ENCODE measurements around the gene PYCR2. TPM values are rescaled to one million over a fixed set of nuclear protein-coding genes. Genes with fewer than 3 reads are reported as not detected.

The PYCR2 gene
- total and polyA plus RNA-seq, 4 experiments from 2014 or later, result 73.6 to 116 (median 94.3) TPM

GRCh38 chr1:225887030-225887314, 37.1 kb downstream of the PYCR2 start:
- H3K4me3 ChIP-seq (ENCODE audit: low read length in 2 of 2), result no peak overlapping the region
- Mint-ChIP-seq H3K36me3 (peaks cover 0 to 3% of the 10 kb centered on the region in 2 donors), H3K4me3 (no peak overlapping the region), H3K4me1 (peaks cover 7 to 26% (median 18%) of the 10 kb centered on the region in 4 donors), H3K27me3 (no peaks in the 10 kb centered on the region), H3K27ac (peak overlapping the region in 1 of 7 donors; percentile 29), H3K9me3 (no peaks in the 10 kb centered on the region)
- no peak overlapping the region for H3K27ac ChIP-seq (ENCODE audit: low read depth, low read length)
- ChIA-PET POLR2A (ENCODE audit: partially characterized antibody) (interaction anchor here (17.9 kb wide), 1 partner anchor 14 kb away, joined by 730 read pairs; no protein-coding TSS in a partner anchor), CTCF (ENCODE audit: partially characterized antibody) (interaction anchor here (1.2 to 13.2 kb wide), 2 partner anchors 16 to 109 kb away, joined by 3 to 294 read pairs; partner anchors contain the start of gene SRP9)
- no peaks in the 10 kb centered on the region for H3K36me3 ChIP-seq (ENCODE audit: insufficient read depth, low read length)
- DNase-seq, result no peak
- intact Hi-C loops (cut with micrococcal nuclease), result no loop called here
- peaks cover 19% of the 10 kb centered on the region for H3K4me1 ChIP-seq (ENCODE audit: insufficient read depth, low read length)
- no peaks in the 10 kb centered on the region for H3K9me3 ChIP-seq (ENCODE audit: control insufficient read depth in 1 of 2, low read length in 2 of 2)
- no peaks in the 10 kb centered on the region for H3K27me3 ChIP-seq (ENCODE audit: insufficient read depth, low read length)

GRCh38 chr1:225886159-225887029, 37.7 kb downstream of the PYCR2 start:
- no peak overlapping the region for H3K27ac Mint-ChIP-seq
- CTCF ChIA-PET (ENCODE audit: partially characterized antibody), result interaction anchor here (1.2 to 13.2 kb wide), 2 partner anchors 17 to 109 kb away, joined by 3 to 294 read pairs; partner anchors contain the start of gene SRP9

GRCh38 chr1:225885336-225885735, 38.7 kb downstream of the PYCR2 start:
- Mint-ChIP-seq H3K4me1 (peaks cover 8 to 32% (median 17%) of the 10 kb centered on the region in 4 donors), H3K36me3 (peaks cover 0 to 13% of the 10 kb centered on the region in 2 donors), H3K4me3 (peak overlapping the region in 1 of 8 donors; percentile 20), H3K9me3 (no peaks in the 10 kb centered on the region), H3K27ac (no peak overlapping the region), H3K27me3 (no peaks in the 10 kb centered on the region)
- H3K36me3 ChIP-seq (ENCODE audit: insufficient read depth, low read length), result no peaks in the 10 kb centered on the region
- H3K4me3 ChIP-seq (ENCODE audit: low read length in 2 of 2), result no peak overlapping the region
- intact Hi-C loops (cut with micrococcal nuclease), result no loop called here
- H3K27me3 ChIP-seq (ENCODE audit: insufficient read depth, low read length), result no peaks in the 10 kb centered on the region
- ChIA-PET POLR2A (ENCODE audit: partially characterized antibody) (interaction anchor here (17.9 kb wide), 1 partner anchor 16 kb away, joined by 730 read pairs; no protein-coding TSS in a partner anchor), CTCF (ENCODE audit: partially characterized antibody) (interaction anchor here (13.2 kb wide), 1 partner anchor 18 kb away, joined by 294 read pairs; no protein-coding TSS in a partner anchor)
- no peak overlapping the region for H3K27ac ChIP-seq (ENCODE audit: low read depth, low read length)
- no peaks in the 10 kb centered on the region for H3K9me3 ChIP-seq (ENCODE audit: control insufficient read depth in 1 of 2, low read length in 2 of 2)
- no peak for DNase-seq
- H3K4me1 ChIP-seq (ENCODE audit: insufficient read depth, low read length), result peaks cover 15% of the 10 kb centered on the region

More at GRCh38 chr1:225886159-225887029, 37.7 kb downstream of the PYCR2 start:
- H3K27me3 ChIP-seq (ENCODE audit: insufficient read depth, low read length), result no peaks in the 10 kb centered on the region
- H3K27ac ChIP-seq (ENCODE audit: low read depth, low read length), result no peak overlapping the region
- no peak for DNase-seq
- Mint-ChIP-seq H3K4me1 (peaks cover 7 to 26% (median 16%) of the 10 kb centered on the region in 4 donors), H3K4me3 (no peak overlapping the region), H3K27me3 (no peaks in the 10 kb centered on the region), H3K36me3 (peaks cover 0 to 4% of the 10 kb centered on the region in 2 donors), H3K9me3 (no peaks in the 10 kb centered on the region)
- H3K4me1 ChIP-seq (ENCODE audit: insufficient read depth, low read length), result peaks cover 18% of the 10 kb centered on the region
- POLR2A ChIA-PET (ENCODE audit: partially characterized antibody), result interaction anchor here (0.9 to 17.9 kb wide), 2 partner anchors 9 to 15 kb away, joined by 3 to 730 read pairs; no protein-coding TSS in a partner anchor
- H3K9me3 ChIP-seq (ENCODE audit: control insufficient read depth in 1 of 2, low read length in 2 of 2), result no peaks in the 10 kb centered on the region
- intact Hi-C loops (cut with micrococcal nuclease), result no loop called here
- H3K36me3 ChIP-seq (ENCODE audit: insufficient read depth, low read length), result no peaks in the 10 kb centered on the region
- no peak overlapping the region for H3K4me3 ChIP-seq (ENCODE audit: low read length in 2 of 2)

GRCh38 chr1:225883616-225884265, 40.3 kb downstream of the PYCR2 start:
- DNase-seq, result no peak
- Histone ChIP-seq H3K36me3 (ENCODE audit: insufficient read depth, low read length) (peaks cover 10% of the 10 kb centered on the region), H3K4me1 (ENCODE audit: insufficient read depth, low read length) (peaks cover 31% of the 10 kb centered on the region), H3K4me3 (ENCODE audit: low read length in 2 of 2) (no peak overlapping the region), H3K9me3 (ENCODE audit: control insufficient read depth in 1 of 2, low read length in 2 of 2) (no peaks in the 10 kb centered on the region), H3K27ac (ENCODE audit: low read depth, low read length) (no peak overlapping the region), H3K27me3 (ENCODE audit: insufficient read depth, low read length) (no peaks in the 10 kb centered on the region)
- H3K4me1 Mint-ChIP-seq, result peaks cover 23 to 41% (median 31%) of the 10 kb centered on the region in 4 donors
- peak overlapping the region; percentile 48 to 97 (median 80) for H3K27ac Mint-ChIP-seq
- ChIA-PET CTCF (ENCODE audit: partially characterized antibody) (interaction anchor here (0.7 to 13.2 kb wide), 8 partner anchors 8 to 40 kb away, joined by 3 to 294 read pairs (median 12); no protein-coding TSS in a partner anchor), POLR2A (ENCODE audit: partially characterized antibody) (interaction anchor here (0.7 to 17.9 kb wide), 14 partner anchors 12 to 995 kb away, joined by 4 to 730 read pairs (median 30); partner anchors contain the start of genes H3-3A, LBR, PYCR2 and SDE2)
- H3K9me3 Mint-ChIP-seq, result no peaks in the 10 kb centered on the region
- intact Hi-C loops (cut with micrococcal nuclease), result loop anchor here (1.0 to 5.0 kb wide), 3 partner anchors 41 to 179 kb away; partner anchors contain the start of genes H3-3A and SRP9
- H3K36me3 Mint-ChIP-seq, result peaks cover 7 to 24% of the 10 kb centered on the region in 2 donors
- peak overlapping the region; percentile 92 to 99 (median 98) for H3K4me3 Mint-ChIP-seq
- H3K27me3 Mint-ChIP-seq, result no peaks in the 10 kb centered on the region

GRCh38 chr1:225882694-225883615, 41.1 kb downstream of the PYCR2 start:
- CTCF ChIA-PET (ENCODE audit: partially characterized antibody), result interaction anchor here (0.7 to 13.2 kb wide), 11 partner anchors 9 to 422 kb away, joined by 3 to 294 read pairs (median 7); partner anchors contain the start of gene SRP9
- POLR2A ChIA-PET (ENCODE audit: partially characterized antibody), result interaction anchor here (0.6 to 17.9 kb wide), 26 partner anchors 11 to 996 kb away, joined by 3 to 730 read pairs (median 8); partner anchors contain the start of genes H3-3A, LBR, PARP1 and PYCR2
- Mint-ChIP-seq H3K4me1 (peaks cover 28 to 49% (median 37%) of the 10 kb centered on the region in 4 donors), H3K27me3 (no peaks in the 10 kb centered on the region), H3K36me3 (peaks cover 11 to 32% of the 10 kb centered on the region in 2 donors), H3K27ac (peak overlapping the region; percentile 92 to 97 (median 96)), H3K4me3 (peak overlapping the region; percentile 95 to 99 (median 98)), H3K9me3 (no peaks in the 10 kb centered on the region)
- DNase-seq, result peak; percentile 27 to 51 (median 34)
- intact Hi-C loops (cut with micrococcal nuclease), result loop anchor here (1.0 to 5.0 kb wide), 4 partner anchors 14 to 179 kb away; partner anchors contain the start of genes H3-3A and SRP9
- H3K9me3 ChIP-seq (ENCODE audit: control insufficient read depth in 1 of 2, low read length in 2 of 2), result no peaks in the 10 kb centered on the region
- peak overlapping the region; percentile 89 to 98 for H3K4me3 ChIP-seq (ENCODE audit: low read length in 2 of 2)
- H3K27me3 ChIP-seq (ENCODE audit: insufficient read depth, low read length), result no peaks in the 10 kb centered on the region
- H3K4me1 ChIP-seq (ENCODE audit: insufficient read depth, low read length), result peaks cover 39% of the 10 kb centered on the region
- peaks cover 17% of the 10 kb centered on the region for H3K36me3 ChIP-seq (ENCODE audit: insufficient read depth, low read length)
- peak overlapping the region; percentile 84 for H3K27ac ChIP-seq (ENCODE audit: low read depth, low read length)

All from CD4-positive, alpha-beta memory T cell (primary cell).